ENCODE data around the gene BMP10. TPM values are rescaled to one million over a fixed set of nuclear protein-coding genes. Genes with fewer than 3 reads are reported as not detected.

Gene BMP10
- total RNA-seq = not detected
- long read RNA-seq = 0 reads

GRCh38 chr2:68871159-68871764, at the start of gene BMP10:
Gene BMP10, minus strand, starts transcription at chr2:68871397. Its CDS starts 39 bp downstream, at chr2:68871358.
- DNase-seq (ENCODE audit: low spot score) = no peak

GRCh38 chr2:68920481-68921170, 49.4 kb upstream of the BMP10 start:
- DNase-seq (ENCODE audit: low spot score) = no peak

GRCh38 chr2:68918497-68918896, 47.3 kb upstream of the BMP10 start:
- no peak for DNase-seq (ENCODE audit: low spot score)

- DNase-seq (ENCODE audit: low spot score) = no peak
Measured at GRCh38 chr2:68917034-68917718, 46.0 kb upstream of the BMP10 start.

GRCh38 chr2:68916226-68916625, 45.0 kb upstream of the BMP10 start:
- no peak for DNase-seq (ENCODE audit: low spot score)

GRCh38 chr2:68915393-68915792, 44.2 kb upstream of the BMP10 start:
- no peak for DNase-seq (ENCODE audit: low spot score)

GRCh38 chr2:68913359-68913758, 42.2 kb upstream of the BMP10 start:
- no peak for DNase-seq (ENCODE audit: low spot score)

GRCh38 chr2:68912732-68913131, 41.5 kb upstream of the BMP10 start:
- DNase-seq (ENCODE audit: low spot score) = no peak

GRCh38 chr2:68912111-68912510, 40.9 kb upstream of the BMP10 start:
- no peak for DNase-seq (ENCODE audit: low spot score)

- DNase-seq (ENCODE audit: low spot score) = no peak
Measured at GRCh38 chr2:68911709-68912108, 40.5 kb upstream of the BMP10 start.

GRCh38 chr2:68911246-68911645, 40.0 kb upstream of the BMP10 start:
- DNase-seq (ENCODE audit: low spot score) = no peak

GRCh38 chr2:68909793-68910674, 38.8 kb upstream of the BMP10 start:
- DNase-seq (ENCODE audit: low spot score) = no peak

- no peak for DNase-seq (ENCODE audit: low spot score)
Measured at GRCh38 chr2:68908392-68908970, 37.3 kb upstream of the BMP10 start.

GRCh38 chr2:68907920-68908253, 36.7 kb upstream of the BMP10 start:
- DNase-seq (ENCODE audit: low spot score) = no peak

- DNase-seq (ENCODE audit: low spot score) = no peak
Measured at GRCh38 chr2:68907232-68907919, 36.2 kb upstream of the BMP10 start.

- DNase-seq (ENCODE audit: low spot score) = no peak
Measured at GRCh38 chr2:68906716-68907115, 35.5 kb upstream of the BMP10 start.

GRCh38 chr2:68905116-68905515, 33.9 kb upstream of the BMP10 start:
- no peak for DNase-seq (ENCODE audit: low spot score)

GRCh38 chr2:68901561-68901960, 30.4 kb upstream of the BMP10 start:
- no peak for DNase-seq (ENCODE audit: low spot score)

GRCh38 chr2:68901199-68901514, 30.0 kb upstream of the BMP10 start:
- DNase-seq (ENCODE audit: low spot score) = no peak

- DNase-seq (ENCODE audit: low spot score) = no peak
Measured at GRCh38 chr2:68900496-68901198, 29.4 kb upstream of the BMP10 start.

All from mesenteric fat pad (tissue), 1 donor.